Neural crest cell (in vitro differentiated cells): ENCODE data around the gene AGBL4. TPM values are rescaled to one million over a fixed set of nuclear protein-coding genes. Genes with fewer than 3 reads are reported as not detected.

Experiments used
- DNase-seq: peaks from one replicate; pipeline ENCODE4 v3.0.0; 2021; ENCODE audit warnings: low read depth, mixed read lengths, low spot score
- H3K27ac Mint-ChIP-seq: one replicate; pipeline ENCODE4 v1.8.0; 2021; ENCODE audit warnings: mild to moderate bottlenecking, mixed read lengths; ENCODE audit not compliant: unreplicated experiment
- H3K27me3 Mint-ChIP-seq: 2 replicates; pipeline ENCODE4 v1.8.0; 2021; ENCODE audit warnings: low read depth, mild to moderate bottlenecking, mixed read lengths
- H3K36me3 Mint-ChIP-seq: 2 replicates; pipeline ENCODE4 v1.8.0; 2021; ENCODE audit warnings: low read depth, mild to moderate bottlenecking, mixed read lengths
- H3K4me1 Mint-ChIP-seq: 2 replicates; pipeline ENCODE4 v1.8.0; 2021; ENCODE audit warnings: mixed read lengths
- H3K4me3 Mint-ChIP-seq: one replicate; pipeline ENCODE4 v1.8.0; 2021; ENCODE audit warnings: mild to moderate bottlenecking, mixed read lengths
- H3K9me3 Mint-ChIP-seq: 2 replicates; pipeline ENCODE4 v1.8.0; 2021; ENCODE audit warnings: mixed read lengths
- total RNA-seq: library from RNA; stranded (reverse); gene quantifications from 2 replicates; pipeline ENCODE4 v1.2.1, GENCODE V29; 2021
- TF ChIP-seq, protein P1 (sequence below): fragments of 200-600 bp; sonication (generic); conservative IDR thresholded peaks from 2 replicates; pipeline ENCODE4 v1.5.0; 2021; ENCODE audit warnings: antibody characterized with exemption, mild to moderate bottlenecking

The AGBL4 gene
- total RNA-seq, 1 donor from 2014 or later: 0.09 TPM

- Mint-ChIP-seq H3K36me3 (no peaks in the 10 kb centered on the region), H3K4me1 (peaks cover 22% of the 10 kb centered on the region), H3K27me3 (no peaks in the 10 kb centered on the region), H3K27ac (peak overlapping the region; percentile 59), H3K4me3 (no peak overlapping the region), H3K9me3 (no peaks in the 10 kb centered on the region)
- peak; percentile 89 for DNase-seq
- TF ChIP-seq, protein P1, sequence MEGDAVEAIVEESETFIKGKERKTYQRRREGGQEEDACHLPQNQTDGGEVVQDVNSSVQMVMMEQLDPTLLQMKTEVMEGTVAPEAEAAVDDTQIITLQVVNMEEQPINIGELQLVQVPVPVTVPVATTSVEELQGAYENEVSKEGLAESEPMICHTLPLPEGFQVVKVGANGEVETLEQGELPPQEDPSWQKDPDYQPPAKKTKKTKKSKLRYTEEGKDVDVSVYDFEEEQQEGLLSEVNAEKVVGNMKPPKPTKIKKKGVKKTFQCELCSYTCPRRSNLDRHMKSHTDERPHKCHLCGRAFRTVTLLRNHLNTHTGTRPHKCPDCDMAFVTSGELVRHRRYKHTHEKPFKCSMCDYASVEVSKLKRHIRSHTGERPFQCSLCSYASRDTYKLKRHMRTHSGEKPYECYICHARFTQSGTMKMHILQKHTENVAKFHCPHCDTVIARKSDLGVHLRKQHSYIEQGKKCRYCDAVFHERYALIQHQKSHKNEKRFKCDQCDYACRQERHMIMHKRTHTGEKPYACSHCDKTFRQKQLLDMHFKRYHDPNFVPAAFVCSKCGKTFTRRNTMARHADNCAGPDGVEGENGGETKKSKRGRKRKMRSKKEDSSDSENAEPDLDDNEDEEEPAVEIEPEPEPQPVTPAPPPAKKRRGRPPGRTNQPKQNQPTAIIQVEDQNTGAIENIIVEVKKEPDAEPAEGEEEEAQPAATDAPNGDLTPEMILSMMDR: peak; percentile 94
Measured at GRCh38 chr1:48498096-48498791, 1525.5 kb downstream of the AGBL4 start.

GRCh38 chr1:48495911-48496310 is 1527.8 kb downstream of the AGBL4 start:
- Mint-ChIP-seq H3K36me3 (no peaks in the 10 kb centered on the region), H3K4me3 (no peak overlapping the region), H3K27ac (no peak overlapping the region), H3K4me1 (peaks cover 42% of the 10 kb centered on the region), H3K27me3 (no peaks in the 10 kb centered on the region), H3K9me3 (no peaks in the 10 kb centered on the region)
- DNase-seq: no peak
- TF ChIP-seq, protein P1: no peak

DNA sequence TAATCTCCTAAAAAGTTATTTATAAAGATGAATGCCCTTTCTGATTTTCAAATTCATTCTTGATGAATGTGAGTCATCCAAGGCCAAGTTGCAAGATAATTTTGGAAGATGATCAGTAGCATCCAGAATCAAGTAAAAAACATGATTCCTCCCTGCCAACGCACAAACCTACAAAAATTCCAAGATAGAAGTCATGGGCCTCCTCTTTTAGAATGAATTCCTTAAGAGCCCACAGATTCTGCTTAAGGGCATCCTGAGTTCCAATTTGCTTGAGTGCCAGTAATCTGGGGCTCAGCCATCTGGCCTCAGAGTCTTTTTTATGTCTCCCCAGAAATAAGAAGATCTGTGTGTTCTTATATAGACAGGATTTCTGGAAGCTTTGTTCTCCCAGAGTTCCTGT is 1528.6 kb downstream of the AGBL4 start:
- no peak for DNase-seq
- H3K27ac Mint-ChIP-seq: no peak overlapping the region
- H3K4me1 Mint-ChIP-seq: peaks cover 42% of the 10 kb centered on the region
- H3K4me3 Mint-ChIP-seq: no peak overlapping the region
- H3K36me3 Mint-ChIP-seq: no peaks in the 10 kb centered on the region
- H3K9me3 Mint-ChIP-seq: no peaks in the 10 kb centered on the region
- TF ChIP-seq, protein P1: no peak
- H3K27me3 Mint-ChIP-seq: no peaks in the 10 kb centered on the region

GRCh38 chr1:48493970-48494769 is 1529.6 kb downstream of the AGBL4 start:
- H3K4me1 Mint-ChIP-seq: peaks cover 42% of the 10 kb centered on the region
- no peaks in the 10 kb centered on the region for H3K27me3 Mint-ChIP-seq
- no peaks in the 10 kb centered on the region for H3K36me3 Mint-ChIP-seq
- H3K27ac Mint-ChIP-seq: peak overlapping the region; percentile 96
- TF ChIP-seq, protein P1: no peak
- peak overlapping the region; percentile 7 for H3K4me3 Mint-ChIP-seq
- H3K9me3 Mint-ChIP-seq: no peaks in the 10 kb centered on the region
- no peak for DNase-seq

DNA sequence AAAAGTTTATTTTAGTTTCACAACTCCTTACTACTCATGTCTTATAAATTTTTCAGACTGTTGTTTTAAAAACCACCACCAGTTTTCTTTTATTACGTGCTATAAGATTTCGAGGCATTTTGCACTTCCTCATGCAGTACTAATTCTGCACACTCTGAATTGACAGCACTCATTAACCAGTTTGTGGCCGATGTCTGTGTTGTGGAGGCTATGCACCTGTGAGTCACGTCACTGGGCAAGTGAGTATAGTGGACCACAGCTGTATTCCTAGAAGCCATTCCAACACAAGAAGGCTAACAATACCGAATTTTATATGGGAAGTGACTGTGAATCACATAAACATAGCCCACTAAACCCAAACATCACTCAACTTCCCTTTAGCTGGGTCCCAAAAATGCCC is 1530.7 kb downstream of the AGBL4 start:
- peaks cover 36% of the 10 kb centered on the region for H3K4me1 Mint-ChIP-seq
- H3K9me3 Mint-ChIP-seq: no peaks in the 10 kb centered on the region
- H3K4me3 Mint-ChIP-seq: no peak overlapping the region
- H3K27ac Mint-ChIP-seq: no peak overlapping the region
- no peak for DNase-seq
- H3K36me3 Mint-ChIP-seq: no peaks in the 10 kb centered on the region
- TF ChIP-seq, protein P1: no peak
- no peaks in the 10 kb centered on the region for H3K27me3 Mint-ChIP-seq
